OCI-LY3 (cell line): ENCODE data around the gene FHOD3.

ENCODE experiments used
- CTCF ChIP-seq: fragments of 200-600, 300-600 bp; sonication (generic); IDR thresholded peaks from 2 replicates; pipeline ENCODE4 v1.5.1; 2014; ENCODE audit warnings: antibody characterized with exemption, low read length, low read depth
- EZH2phosphoT487 ChIP-seq: fragments of 200-600 bp; shearing (Covaris generic); IDR thresholded peaks from 2 replicates; pipeline ENCODE4 v1.6.1; 2018; ENCODE audit warnings: antibody characterized with exemption, mixed run types, low read depth

- TF ChIP-seq CTCF: no peak
- TF ChIP-seq EZH2phosphoT487: no peak
Observed at GRCh38 chr18:36397033-36397432, 99.5 kb downstream of the FHOD3 start.
